GM12873 (cell line): ENCODE results near the gene IL22.

ENCODE experiments used
- CTCF ChIP-seq: IDR thresholded peaks from 2 replicates; pipeline ENCODE4 v1.5.1; 2012; ENCODE audit warnings: low read depth, mild to moderate bottlenecking, moderate library complexity, low read length, control low read depth; ENCODE audit not compliant: insufficient read depth; ENCODE audit errors: missing control alignments

IL22 gene

GRCh38 chr12:68237619-68238018, 15.8 kb downstream of the IL22 start:
- TF ChIP-seq CTCF: no peak

DNA sequence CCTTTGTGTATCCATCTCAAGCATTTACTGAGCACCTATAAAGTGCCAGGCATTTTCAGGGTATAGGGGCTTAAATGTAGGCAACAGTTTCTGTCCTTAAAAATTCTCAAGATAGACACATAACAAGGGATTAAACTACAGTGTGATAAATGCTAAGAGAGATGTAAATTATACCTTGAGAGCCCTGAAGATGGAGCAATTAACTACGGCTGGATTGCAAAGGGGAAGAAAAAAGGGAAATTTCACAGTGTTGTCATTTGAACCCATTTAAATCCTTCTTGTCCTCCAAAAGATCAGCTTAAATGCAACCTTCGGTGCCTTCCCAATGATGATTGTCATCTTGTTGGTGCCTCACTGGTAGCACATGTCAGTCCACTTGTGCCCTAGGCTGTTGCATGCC, 16.3 kb downstream of the IL22 start:
- no peak for TF ChIP-seq CTCF

GRCh38 chr12:68236421-68237059, 16.9 kb downstream of the IL22 start:
- TF ChIP-seq CTCF: peak; percentile 28

- TF ChIP-seq CTCF: no peak
These were observed 17.8 kb downstream of the IL22 start for GRCh38 chr12:68235576-68235975.

DNA sequence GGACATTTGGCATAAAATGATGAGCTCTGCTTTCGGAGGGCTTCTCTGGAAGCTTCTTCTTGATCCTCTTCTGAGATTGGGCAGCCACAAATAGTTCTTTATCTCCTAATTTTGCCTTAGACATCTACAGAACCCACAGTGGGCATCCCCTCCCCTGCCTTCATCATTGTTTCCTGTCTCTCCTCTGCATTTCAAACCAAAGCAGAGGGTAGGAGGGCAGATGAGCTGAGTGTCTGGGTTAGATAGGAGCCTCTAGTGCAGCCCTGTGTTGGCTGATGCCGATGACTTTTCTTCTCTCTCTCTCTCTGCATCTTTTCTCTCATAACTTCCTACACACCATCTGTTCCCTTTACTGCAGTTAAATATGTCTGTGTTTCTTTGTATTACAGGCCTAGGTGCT, 19.3 kb downstream of the IL22 start:
- no peak for TF ChIP-seq CTCF

GRCh38 chr12:68233498-68233897, 19.9 kb downstream of the IL22 start:
- no peak for TF ChIP-seq CTCF

DNA sequence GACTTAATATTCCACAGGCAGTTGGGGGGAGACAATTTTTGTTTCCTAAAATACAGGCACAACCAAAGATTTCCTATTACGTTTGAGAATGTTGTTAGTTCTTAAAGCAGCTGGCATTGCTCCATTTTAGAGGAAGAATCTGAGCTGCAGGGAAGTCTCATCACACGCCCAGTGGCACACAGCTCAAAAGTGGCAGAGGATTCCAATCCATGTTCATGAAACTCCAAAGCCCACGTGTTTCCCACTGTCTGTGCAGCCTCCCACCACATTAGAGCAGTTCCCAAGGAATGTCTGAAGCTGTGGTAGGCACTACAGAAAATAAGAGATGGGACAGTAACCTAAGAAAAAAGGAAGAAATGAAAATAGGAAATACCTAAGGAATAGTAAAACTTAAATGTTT, 21.7 kb downstream of the IL22 start:
- TF ChIP-seq CTCF: no peak
